Kidney epithelial cell (primary cell): ENCODE measurements around the gene ATP5IF1. TPM values are rescaled to one million over a fixed set of nuclear protein-coding genes. Genes with fewer than 3 reads are reported as not detected.

ENCODE experiments used
- DNase-seq: peaks from one replicate; pipeline ENCODE4 v3.0.0-alpha.2; 2010; ENCODE audit warnings: low read depth
- H3K27me3 ChIP-seq: 2 replicates; pipeline ENCODE4 v1.6.0; 2011; ENCODE audit warnings: low read length; ENCODE audit not compliant: control insufficient read depth, insufficient read depth
- H3K36me3 ChIP-seq: 2 replicates; pipeline ENCODE4 v1.5.1; 2011; ENCODE audit warnings: low read length; ENCODE audit not compliant: control insufficient read depth, insufficient read depth
- H3K4me3 ChIP-seq: 2 replicates; pipeline ENCODE4 v1.5.1; 2011; ENCODE audit warnings: low read depth, mild to moderate bottlenecking, control low read depth, low read length
- CTCF ChIP-seq: IDR thresholded peaks from 2 replicates; pipeline ENCODE4 v1.5.1; 2011; ENCODE audit warnings: mild to moderate bottlenecking, moderate library complexity, low read length, control low read depth, inconsistent platforms; ENCODE audit not compliant: insufficient read depth, poor library complexity, severe bottlenecking
- total RNA-seq: library from RNA; depleted of rRNA; stranded (reverse); fragments of >200 nt; gene quantifications from 2 replicates; pipeline ENCODE4 v1.2.3, GENCODE V29; 2015

Gene ATP5IF1
- total RNA-seq, 1 donor from 2014 or later = 247 TPM

- TF ChIP-seq CTCF = no peak
- Histone ChIP-seq H3K4me3 (no peak overlapping the region), H3K27me3 (no peaks in the 10 kb centered on the region), H3K36me3 (peaks cover 3% of the 10 kb centered on the region)
- no peak for DNase-seq
Observed at GRCh38 chr1:28205243-28205642, 30.7 kb upstream of the ATP5IF1 start.

GRCh38 chr1:28208818-28209441 is 27.0 kb upstream of the ATP5IF1 start:
- Histone ChIP-seq H3K4me3 (no peak overlapping the region), H3K27me3 (no peaks in the 10 kb centered on the region), H3K36me3 (no peaks in the 10 kb centered on the region)
- peak; percentile 29 for DNase-seq
- peak; percentile 82 for TF ChIP-seq CTCF

- Histone ChIP-seq H3K27me3 (no peaks in the 10 kb centered on the region), H3K36me3 (no peaks in the 10 kb centered on the region), H3K4me3 (no peak overlapping the region)
- TF ChIP-seq CTCF = no peak
- DNase-seq = no peak
Observed at GRCh38 chr1:28209700-28210099, 26.2 kb upstream of the ATP5IF1 start.

- Histone ChIP-seq H3K4me3 (no peak overlapping the region), H3K27me3 (no peaks in the 10 kb centered on the region), H3K36me3 (no peaks in the 10 kb centered on the region)
- TF ChIP-seq CTCF = no peak
- DNase-seq = no peak
Observed at GRCh38 chr1:28213315-28213714, 22.6 kb upstream of the ATP5IF1 start.

GRCh38 chr1:28229089-28229488 is 6.8 kb upstream of the ATP5IF1 start:
- no peak for TF ChIP-seq CTCF
- no peaks in the 10 kb centered on the region for H3K36me3 ChIP-seq
- no peaks in the 10 kb centered on the region for H3K27me3 ChIP-seq
- no peak overlapping the region for H3K4me3 ChIP-seq
- DNase-seq = no peak

- no peak for TF ChIP-seq CTCF
- no peaks in the 10 kb centered on the region for H3K36me3 ChIP-seq
Observed at GRCh38 chr1:28229996-28230395, 5.9 kb upstream of the ATP5IF1 start.

More at GRCh38 chr1:28229996-28230395, 5.9 kb upstream of the ATP5IF1 start:
- H3K27me3 ChIP-seq = no peaks in the 10 kb centered on the region
- H3K4me3 ChIP-seq = no peak overlapping the region
- no peak for DNase-seq
